PC-9 (cell line): Measurements from ENCODE around the gene MTHFD1L. TPM values are rescaled to one million over a fixed set of nuclear protein-coding genes. Genes with fewer than 3 reads are reported as not detected.
A peak's percentile ranks its signal among the peaks of the same experiment; 100 is the strongest.
"Not testable (repeated sequence)": the region's sequence is repeated elsewhere in the genome, so short reads cannot be mapped to it uniquely, and the experiment has no call there.

Experiments used
- Bru-seq: library from RNA; stranded (reverse); fragments of 400-500 nt; gene quantifications from one replicate; lab custom pipeline; 2021; lab: Mats Ljungman, UMichigan
- BruChase-seq, 2 experiments: library from RNA; stranded (reverse); fragments of 400-500 nt; gene quantifications; one replicate each; lab custom pipeline; 2021; lab: Mats Ljungman, UMichigan
- BruUV-seq: library from RNA; stranded (reverse); fragments of 400-500 nt; replicated peaks from 2 replicates; lab custom pipeline; 2021; lab: Mats Ljungman, UMichigan
- CTCF ChIA-PET: fragments of 300-600 bp; sonication (Branson Sonifier 250); formaldehyde crosslinking; loops from one replicate; lab custom pipeline; 2022; ENCODE audit warnings: antibody characterized with exemption; lab: Charles Lee
- POLR2A ChIA-PET: fragments of 300-600 bp; sonication (Branson Sonifier 250); formaldehyde crosslinking; loops from one replicate; lab custom pipeline; 2022; ENCODE audit warnings: antibody characterized with exemption; ENCODE audit not compliant: unreplicated experiment; lab: Charles Lee
- DNase-seq, 2 experiments: peaks; one replicate each; pipeline versions ENCODE4 v3.0.0 to v3.0.0-alpha.2; 2015 to 2022; ENCODE audit warnings: mixed read lengths in 1 of 2
- H2AFZ ChIP-seq: fragments of 200-600 bp; sonication (generic); 2 replicates; pipeline ENCODE4 v1.8.1; 2017; ENCODE audit warnings: antibody characterized with exemption
- H3F3A ChIP-seq: fragments of 200-600 bp; sonication (generic); 2 replicates; pipeline ENCODE4 v1.8.1; 2017; ENCODE audit warnings: antibody characterized with exemption, mild to moderate bottlenecking, low read depth; ENCODE audit not compliant: insufficient read depth
- H3K27ac ChIP-seq: fragments of 200-600 bp; sonication (generic); 2 replicates; pipeline ENCODE4 v1.6.1; 2016; ENCODE audit warnings: mixed run types
- H3K27me3 ChIP-seq: fragments of 200-600 bp; sonication (generic); 2 replicates; pipeline ENCODE4 v1.6.1; 2016; ENCODE audit warnings: low read depth, mixed run types; ENCODE audit not compliant: insufficient read depth
- H3K36me3 ChIP-seq: fragments of 200-600 bp; sonication (generic); 2 replicates; pipeline ENCODE4 v1.6.1; 2016; ENCODE audit warnings: low read depth, mixed run types
- H3K4me1 ChIP-seq: fragments of 200-600 bp; sonication (generic); replicated peaks from 2 replicates; pipeline ENCODE4 v1.6.1; 2016; ENCODE audit warnings: mixed run types; ENCODE audit not compliant: insufficient read depth
- H3K4me2 ChIP-seq: fragments of 200-600 bp; sonication (generic); 2 replicates; pipeline ENCODE4 v1.6.1; 2017; ENCODE audit warnings: mixed run types
- H3K4me3 ChIP-seq: fragments of 200-600 bp; sonication (generic); 2 replicates; pipeline ENCODE4 v1.6.1; 2016; ENCODE audit warnings: mixed run types
- H3K79me2 ChIP-seq: fragments of 200-600 bp; sonication (generic); 2 replicates; pipeline ENCODE4 v1.6.1; 2017; ENCODE audit warnings: low read depth, mixed run types
- H3K9me2 ChIP-seq: fragments of 200-600 bp; sonication (generic); 2 replicates; pipeline ENCODE4 v1.8.1; 2017; ENCODE audit warnings: mild to moderate bottlenecking; ENCODE audit not compliant: insufficient read depth
- H3K9me3 ChIP-seq: fragments of 200-600 bp; sonication (generic); 2 replicates; pipeline ENCODE4 v1.8.1; 2016; ENCODE audit warnings: low read depth; ENCODE audit not compliant: insufficient read depth
- H4K20me1 ChIP-seq: fragments of 200-600 bp; sonication (generic); 2 replicates; pipeline ENCODE4 v1.8.1; 2017; ENCODE audit not compliant: insufficient read depth
- EZH2 ChIP-seq: fragments of 200-600 bp; sonication (generic); IDR thresholded peaks from 2 replicates; pipeline ENCODE4 v1.8.0; 2017; ENCODE audit warnings: antibody characterized with exemption, low read depth
- intact Hi-C: fragments of 100-400 bp; cut with micrococcal nuclease; formaldehyde crosslinking; loops from one replicate; pipeline ENCODE4 v1.10.0; 2022; ENCODE audit not compliant: unreplicated experiment
- long read RNA-seq: library from polyadenylated mRNA; stranded (forward); transcript quantifications from one replicate; pipeline ENCODE4 v2.0.0, GENCODE V29; 2022
- total RNA-seq: library from RNA; stranded (reverse); gene quantifications from 2 replicates; pipeline ENCODE4 v1.2.3, GENCODE V29; 2021
- TF ChIP-seq, protein P1 (sequence below): fragments of 200-600 bp; sonication (generic); conservative IDR thresholded peaks from 2 replicates; pipeline ENCODE4 v1.6.1; 2017; ENCODE audit warnings: mixed run types, antibody characterized with exemption, mild to moderate bottlenecking, moderate library complexity

Gene MTHFD1L
- total RNA-seq (53.3 and 65.8 TPM in 2 replicates), Bru-seq, nascent RNA (percentile 79 among the genes with signal in this experiment), BruChase-seq, experiment 1, labeled RNA remaining after a 2-hour chase (percentile 78 among the genes with signal in this experiment), BruChase-seq, experiment 2, labeled RNA remaining after a 6-hour chase (percentile 67 among the genes with signal in this experiment)
- long read RNA-seq, transcript MTHFD1L-203 (28 exons, 3,604 nt), result minor isoform, 5 of 39 reads
- long read RNA-seq, transcript MTHFD1L-211 (28 exons, 3,475 nt), result major isoform, 9 of 39 reads
- long read RNA-seq, transcript MTHFD1L-201 (8 exons, 1,049 nt), result minor isoform, 6 of 39 reads
- long read RNA-seq, partial matches to known transcripts, result 10 of 39 reads
- long read RNA-seq, other reads (novel, unspliced or antisense), result 9 of 39 reads

GRCh38 chr6:150865406-150866146 lies at the start of gene MTHFD1L:
Gene MTHFD1L (plus strand): TSS chr6:150865702. CDS start chr6:150865823, 121 bp downstream.
- H2AFZ ChIP-seq, result peak within 1 kb of the TSS; percentile 78
- peaks cover 4% of the 10 kb centered on the region for H3K4me1 ChIP-seq
- CTCF ChIA-PET, result interaction anchor here (0.7 kb wide), 1 partner anchor 1473 kb away, joined by 6 read pairs; no protein-coding TSS in a partner anchor
- H3K4me2 ChIP-seq, result peak within 1 kb of the TSS; percentile 94
- POLR2A ChIA-PET, result interaction anchor here (0.6 kb wide), 2 partner anchors 16 to 17 kb away, joined by 4 to 5 read pairs; no protein-coding TSS in a partner anchor
- H3K27ac ChIP-seq, result peak within 1 kb of the TSS; percentile 78
- H3K79me2 ChIP-seq, result peaks cover 42% of the 10 kb centered on the region
- DNase-seq, result peak; percentile 62 to 75
- H3K9me3 ChIP-seq, result no peaks in the 10 kb centered on the region
- no TSS peak for BruUV-seq
- peaks cover 31% of the 10 kb centered on the region for H4K20me1 ChIP-seq
- H3K27me3 ChIP-seq, result no peaks in the 10 kb centered on the region
- intact Hi-C loops, result loop anchor here (1.0 kb wide), 2 partner anchors 8 to 47 kb away; no protein-coding TSS in a partner anchor
- H3K9me2 ChIP-seq, result no peaks in the 10 kb centered on the region
- TF ChIP-seq EZH2, result no peak
- TF ChIP-seq, protein P1, sequence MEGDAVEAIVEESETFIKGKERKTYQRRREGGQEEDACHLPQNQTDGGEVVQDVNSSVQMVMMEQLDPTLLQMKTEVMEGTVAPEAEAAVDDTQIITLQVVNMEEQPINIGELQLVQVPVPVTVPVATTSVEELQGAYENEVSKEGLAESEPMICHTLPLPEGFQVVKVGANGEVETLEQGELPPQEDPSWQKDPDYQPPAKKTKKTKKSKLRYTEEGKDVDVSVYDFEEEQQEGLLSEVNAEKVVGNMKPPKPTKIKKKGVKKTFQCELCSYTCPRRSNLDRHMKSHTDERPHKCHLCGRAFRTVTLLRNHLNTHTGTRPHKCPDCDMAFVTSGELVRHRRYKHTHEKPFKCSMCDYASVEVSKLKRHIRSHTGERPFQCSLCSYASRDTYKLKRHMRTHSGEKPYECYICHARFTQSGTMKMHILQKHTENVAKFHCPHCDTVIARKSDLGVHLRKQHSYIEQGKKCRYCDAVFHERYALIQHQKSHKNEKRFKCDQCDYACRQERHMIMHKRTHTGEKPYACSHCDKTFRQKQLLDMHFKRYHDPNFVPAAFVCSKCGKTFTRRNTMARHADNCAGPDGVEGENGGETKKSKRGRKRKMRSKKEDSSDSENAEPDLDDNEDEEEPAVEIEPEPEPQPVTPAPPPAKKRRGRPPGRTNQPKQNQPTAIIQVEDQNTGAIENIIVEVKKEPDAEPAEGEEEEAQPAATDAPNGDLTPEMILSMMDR, result peak; percentile 55
- no peaks in the 10 kb centered on the region for H3F3A ChIP-seq
- H3K4me3 ChIP-seq, result peak within 1 kb of the TSS; percentile 63
- peaks cover 6% of the 10 kb centered on the region for H3K36me3 ChIP-seq

GRCh38 chr6:150816554-150816953 lies 48.9 kb upstream of the MTHFD1L start:
- CTCF ChIA-PET, result interaction anchor here (1.9 kb wide), 1 partner anchor 398 kb away, joined by 6 read pairs; no protein-coding TSS in a partner anchor
- H3K4me3 ChIP-seq, H3K9me2 ChIP-seq, BruUV-seq, H3K4me2 ChIP-seq, H4K20me1 ChIP-seq, H2AFZ ChIP-seq, H3K36me3 ChIP-seq, DNase-seq, H3K27ac ChIP-seq, H3K9me3 ChIP-seq, H3K27me3 ChIP-seq, POLR2A ChIA-PET, H3K79me2 ChIP-seq: not testable (repeated sequence)
- peaks cover 30% of the 10 kb centered on the region for H3F3A ChIP-seq
- H3K4me1 ChIP-seq, result peaks cover 35% of the 10 kb centered on the region
- intact Hi-C loops, result loop anchor here (5.0 to 10.0 kb wide), 4 partner anchors 66 to 521 kb away; no protein-coding TSS in a partner anchor

- Histone ChIP-seq H3F3A (no peaks in the 10 kb centered on the region), H3K4me3 (no peak overlapping the region), H2AFZ (no peak overlapping the region), H3K4me2 (no peak overlapping the region), H3K79me2 (no peaks in the 10 kb centered on the region), H3K4me1 (no peaks in the 10 kb centered on the region), H3K27ac (no peak overlapping the region), H3K36me3 (peaks cover 3% of the 10 kb centered on the region; the same call in 1 of the 2 replicates), H3K27me3 (no peaks in the 10 kb centered on the region), H3K9me3 (no peaks in the 10 kb centered on the region), H4K20me1 (no peaks in the 10 kb centered on the region), H3K9me2 (no peaks in the 10 kb centered on the region)
- no TSS peak for BruUV-seq
- DNase-seq, result no peak
- ChIA-PET POLR2A (no interaction called here), CTCF (no interaction called here)
- intact Hi-C loops, result no loop called here
- TF ChIP-seq, protein P1, result no peak
- no peak for TF ChIP-seq EZH2
These were observed 42.6 kb upstream of the MTHFD1L start for GRCh38 chr6:150822932-150823331.
